Omental fat pad (tissue), 4 donors: Measurements from ENCODE around the gene RPL15. TPM values are rescaled to one million over a fixed set of nuclear protein-coding genes. Genes with fewer than 3 reads are reported as not detected.

Source experiments
- ATAC-seq: fragments of 150-250 bp; one replicate; pipeline ENCODE4 v1.9.1; 2016; ENCODE audit warnings: mild to moderate bottlenecking, moderate library complexity; ENCODE audit not compliant: low FRiP score
- DNase-seq: peaks from one replicate; pipeline ENCODE4 v3.0.0-alpha.2; 2019; ENCODE audit warnings: low spot score
- CTCF ChIP-seq, 3 donors: fragments of 450-650 bp; IDR thresholded peaks; one replicate each; pipeline ENCODE4 v1.5.1; 2016 to 2017; ENCODE audit warnings: antibody characterized with exemption in 3 of 3, mild to moderate bottlenecking in 3 of 3, moderate library complexity in 2 of 3
- total RNA-seq, 4 donors: library from RNA; depleted of rRNA; stranded (reverse); fragments of >200 nt; gene quantifications; one replicate each; pipeline ENCODE4 v1.1.0, GENCODE V29; 2016

Gene RPL15
- total RNA-seq, 4 donors from 2014 or later = 1,996 to 2,993 (median 2,303) TPM

- ATAC-seq (no peak), DNase-seq (no peak)
- no peak for TF ChIP-seq CTCF (IDR thresholded peaks at IDR 0.05)
These were observed 44.1 kb downstream of the RPL15 start for GRCh38 chr3:23961066-23961465.

DNA sequence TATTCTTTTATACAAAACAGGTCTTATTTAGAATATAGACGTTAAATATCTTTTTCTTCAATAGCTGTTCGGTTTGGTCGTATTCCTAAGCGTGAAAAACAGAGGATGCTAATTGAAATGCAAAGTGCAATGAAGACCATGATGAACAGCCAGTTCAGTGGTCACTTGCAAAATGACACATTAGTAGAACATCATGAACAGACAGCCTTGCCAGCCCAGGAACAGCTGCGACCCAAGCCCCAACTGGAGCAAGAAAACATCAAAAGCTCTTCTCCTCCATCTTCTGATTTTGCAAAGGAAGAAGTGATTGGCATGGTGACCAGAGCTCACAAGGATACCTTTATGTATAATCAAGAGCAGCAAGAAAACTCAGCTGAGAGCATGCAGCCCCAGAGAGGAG lies 45.0 kb downstream of the RPL15 start:
- TF ChIP-seq CTCF (IDR thresholded peaks at IDR 0.05) = no peak
- ATAC-seq (no peak), DNase-seq (no peak)

DNA sequence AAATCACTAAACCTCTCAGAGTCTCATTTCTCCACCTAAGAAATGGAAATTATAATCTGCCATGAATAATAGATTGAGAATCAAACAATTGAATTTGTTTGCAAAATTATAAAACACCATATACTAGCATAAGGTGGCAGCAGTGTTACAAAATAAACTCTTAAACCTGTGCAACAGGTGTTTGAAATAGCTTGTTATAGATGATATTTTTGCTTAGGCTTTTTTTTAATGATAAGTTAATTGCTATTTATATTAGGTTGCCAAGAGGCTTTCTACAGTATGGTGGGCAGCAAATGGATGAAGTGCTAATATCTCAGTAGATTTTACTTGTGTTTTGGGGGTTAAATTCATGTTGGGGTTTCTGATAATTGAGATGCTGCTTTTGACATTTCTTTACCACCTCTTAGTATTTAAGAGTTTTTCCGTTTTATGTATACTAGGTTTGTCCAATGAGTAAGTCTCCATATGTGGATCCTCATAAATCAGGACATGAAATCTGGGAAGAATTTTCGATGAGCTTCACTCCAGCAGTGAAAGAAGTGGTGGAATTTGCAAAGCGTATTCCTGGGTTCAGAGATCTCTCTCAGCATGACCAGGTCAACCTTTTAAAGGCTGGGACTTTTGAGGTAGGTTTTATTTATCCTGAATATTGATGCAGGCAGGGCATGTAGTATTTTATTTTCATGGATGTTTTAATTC lies 47.8 kb downstream of the RPL15 start:
- DNase-seq (no peak), ATAC-seq (no peak)
- no peak for TF ChIP-seq CTCF (IDR thresholded peaks at IDR 0.05)

GRCh38 chr3:23966328-23966727 lies 49.4 kb downstream of the RPL15 start:
- no peak for TF ChIP-seq CTCF (IDR thresholded peaks at IDR 0.05)
- no peak for ATAC-seq
- DNase-seq = no peak

- no peak for TF ChIP-seq CTCF (IDR thresholded peaks at IDR 0.05)
- no peak for DNase-seq
- ATAC-seq = peak; percentile 51
These were observed 51.7 kb downstream of the RPL15 start for GRCh38 chr3:23968463-23969184.

DNA sequence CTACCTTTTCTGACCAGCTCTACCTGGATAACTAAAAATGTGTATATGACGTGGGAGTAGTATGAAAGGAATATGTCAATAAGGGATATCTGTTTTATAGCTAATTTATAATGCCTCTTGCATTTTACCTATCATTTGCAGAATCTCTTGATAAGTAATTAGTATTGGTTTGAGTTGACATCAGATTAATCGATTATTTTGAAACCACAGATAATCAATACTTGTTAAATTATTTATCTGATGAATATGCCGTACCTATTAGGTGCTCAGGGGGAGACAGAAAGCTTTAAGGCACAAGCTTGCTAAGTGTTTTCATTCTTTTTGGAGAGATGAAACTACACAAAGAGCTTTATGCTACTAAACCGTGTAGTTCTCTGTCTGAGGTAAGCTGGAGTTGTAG lies 52.5 kb downstream of the RPL15 start:
- no peak for TF ChIP-seq CTCF (IDR thresholded peaks at IDR 0.05)
- no peak for ATAC-seq

More for the DNA sequence above, 52.5 kb downstream of the RPL15 start:
- no peak for DNase-seq

Other genes with a start within 250 kb of the RPL15 start
- gene UBE2E1, start 111.2 kb upstream of the RPL15 start, total RNA-seq = 100 to 1,000 TPM in 1 of 4 donors, 10 to 100 TPM in 3; 72.8 to 114 (median 85.6) TPM
- gene NKIRAS1, start 142 bp upstream of the RPL15 start, total RNA-seq = 10 to 100 TPM in 3 of 4 donors, 1 to 10 TPM in 1; 8.9 to 15.1 (median 11.7) TPM
- 10 to 100 TPM; 19.6 to 36.9 (median 22.7) TPM for gene NR1D2, start 28.2 kb downstream of the RPL15 start, total RNA-seq